GM12875 (cell line): ENCODE results near the gene FAM181A.

Experiments used
- H3K4me3 ChIP-seq: one replicate; pipeline ENCODE4 v1.5.1; 2011; ENCODE audit warnings: low read depth, low read length, control low read depth
- TF ChIP-seq, protein P1 (sequence below): IDR thresholded peaks from 2 replicates; pipeline ENCODE4 v1.5.1; 2011; ENCODE audit warnings: low read depth, mild to moderate bottlenecking, control low read depth, inconsistent platforms, low read length, moderate library complexity, borderline replicate concordance; ENCODE audit not compliant: insufficient read depth

FAM181A gene

GRCh38 chr14:93950948-93951634 is 23.9 kb downstream of the FAM181A start:
- TF ChIP-seq, protein P1, sequence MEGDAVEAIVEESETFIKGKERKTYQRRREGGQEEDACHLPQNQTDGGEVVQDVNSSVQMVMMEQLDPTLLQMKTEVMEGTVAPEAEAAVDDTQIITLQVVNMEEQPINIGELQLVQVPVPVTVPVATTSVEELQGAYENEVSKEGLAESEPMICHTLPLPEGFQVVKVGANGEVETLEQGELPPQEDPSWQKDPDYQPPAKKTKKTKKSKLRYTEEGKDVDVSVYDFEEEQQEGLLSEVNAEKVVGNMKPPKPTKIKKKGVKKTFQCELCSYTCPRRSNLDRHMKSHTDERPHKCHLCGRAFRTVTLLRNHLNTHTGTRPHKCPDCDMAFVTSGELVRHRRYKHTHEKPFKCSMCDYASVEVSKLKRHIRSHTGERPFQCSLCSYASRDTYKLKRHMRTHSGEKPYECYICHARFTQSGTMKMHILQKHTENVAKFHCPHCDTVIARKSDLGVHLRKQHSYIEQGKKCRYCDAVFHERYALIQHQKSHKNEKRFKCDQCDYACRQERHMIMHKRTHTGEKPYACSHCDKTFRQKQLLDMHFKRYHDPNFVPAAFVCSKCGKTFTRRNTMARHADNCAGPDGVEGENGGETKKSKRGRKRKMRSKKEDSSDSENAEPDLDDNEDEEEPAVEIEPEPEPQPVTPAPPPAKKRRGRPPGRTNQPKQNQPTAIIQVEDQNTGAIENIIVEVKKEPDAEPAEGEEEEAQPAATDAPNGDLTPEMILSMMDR = no peak
- no peak overlapping the region for H3K4me3 ChIP-seq

DNA sequence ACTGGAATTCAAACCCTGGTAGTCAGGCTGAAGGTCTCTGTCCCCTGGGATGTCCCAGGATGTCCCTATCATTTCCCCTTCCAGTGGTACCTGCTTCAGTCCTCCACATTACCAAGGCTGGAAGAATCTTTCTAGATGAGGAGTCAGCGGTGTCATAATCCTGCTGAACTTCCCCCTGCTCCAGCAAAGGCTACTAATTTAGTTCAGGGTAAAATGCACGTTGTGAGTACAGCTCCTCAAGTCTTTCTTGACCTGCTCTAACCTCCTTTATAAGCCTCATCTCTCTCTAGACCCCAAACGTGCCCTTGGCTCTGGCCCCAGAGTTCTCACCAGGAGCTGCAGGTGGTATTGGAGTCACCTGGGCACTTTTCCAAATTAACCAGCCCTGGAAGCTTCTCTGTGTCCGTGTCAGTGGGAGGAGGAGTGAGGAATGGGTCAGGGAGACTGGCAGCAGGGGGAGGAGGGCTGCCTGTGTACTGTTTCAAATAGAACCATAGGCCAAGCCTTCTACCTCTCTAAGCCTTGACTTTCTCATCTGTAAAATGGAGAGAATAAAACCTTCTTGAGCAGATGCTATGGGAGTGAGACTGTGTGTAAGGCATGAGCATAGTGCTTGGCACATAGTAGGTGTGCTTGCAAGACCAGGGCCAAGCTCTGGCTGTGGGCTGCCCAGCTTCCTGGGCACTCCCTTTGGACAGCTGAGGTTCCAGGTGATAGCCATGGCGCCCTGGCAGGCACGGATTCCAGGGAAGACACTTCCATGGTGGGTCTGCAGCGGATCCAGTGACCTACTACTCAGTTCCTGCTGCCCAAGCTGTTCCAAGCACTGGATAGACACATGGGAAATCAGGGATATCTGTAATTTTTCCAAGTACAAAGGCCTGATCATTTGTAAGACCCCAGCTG is 24.7 kb downstream of the FAM181A start:
- TF ChIP-seq, protein P1 = no peak
- no peak overlapping the region for H3K4me3 ChIP-seq

- peak overlapping the region; percentile 5 for H3K4me3 ChIP-seq
- TF ChIP-seq, protein P1 = no peak
Observed at GRCh38 chr14:93952829-93953228, 25.7 kb downstream of the FAM181A start.

DNA sequence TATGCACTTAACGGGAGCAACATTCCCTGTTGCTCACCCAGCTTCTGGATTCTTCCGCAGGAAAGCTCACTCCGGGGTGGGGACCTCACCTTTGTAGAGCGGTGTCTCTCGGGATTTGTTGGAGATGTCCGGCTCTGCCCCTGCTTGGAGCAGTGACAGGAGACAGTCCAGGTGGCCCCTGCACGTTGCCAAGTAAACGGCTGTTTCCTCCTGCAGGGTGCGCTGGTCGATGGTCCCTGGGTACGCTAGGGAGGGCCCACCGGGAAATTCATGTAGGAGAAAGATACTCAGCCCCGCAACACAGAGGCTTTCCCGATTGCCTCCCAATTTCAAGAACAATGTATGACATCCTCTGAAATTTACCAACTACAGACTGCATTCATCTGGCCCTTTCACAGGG is 26.1 kb downstream of the FAM181A start:
- H3K4me3 ChIP-seq = peak overlapping the region; percentile 60
- TF ChIP-seq, protein P1 = peak; percentile 34; the same call in 1 of the 2 replicates

- peak overlapping the region; percentile 60 for H3K4me3 ChIP-seq
Observed at GRCh38 chr14:93953739-93954515, 26.8 kb downstream of the FAM181A start.

DNA sequence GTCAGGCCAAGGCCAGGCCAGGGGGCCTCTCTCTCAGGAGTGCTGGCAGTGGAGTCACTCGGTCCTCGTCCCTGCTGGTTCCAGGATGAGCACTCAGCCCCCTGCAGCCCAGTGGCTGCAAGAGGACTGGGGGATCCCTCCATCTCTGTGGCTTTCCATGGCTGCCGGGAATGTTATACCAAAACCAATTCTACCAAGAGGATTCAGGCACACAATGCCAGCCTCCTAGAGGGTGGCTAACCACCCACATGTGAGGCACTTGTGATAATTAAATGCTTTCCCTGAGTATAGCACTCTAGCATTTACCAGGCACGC is 27.3 kb downstream of the FAM181A start:
- H3K4me3 ChIP-seq = peak overlapping the region; percentile 60
- TF ChIP-seq, protein P1 = no peak

More at GRCh38 chr14:93953739-93954515, 26.8 kb downstream of the FAM181A start:
- TF ChIP-seq, protein P1 = no peak
